Vagina (tissue), 2 donors: ENCODE results near the gene TGFB1I1.
"Not testable (repeated sequence)": the region's sequence is repeated elsewhere in the genome, so short reads cannot be mapped to it uniquely, and the experiment has no call there.

Experiments
- POLR2A ChIP-seq, 2 donors: fragments of 450-650 bp; IDR thresholded peaks; one replicate each; pipeline ENCODE4 v1.6.1; 2017; ENCODE audit warnings: antibody characterized with exemption in 2 of 2, mild to moderate bottlenecking in 2 of 2, moderate library complexity in 2 of 2
- TF ChIP-seq, protein P1 (sequence below), 3 experiments: fragments of 450-650 bp in 2 of 3; fragments of 200-600 bp in 1 of 3; sonication (generic) in 1 of 3; IDR thresholded peaks; one replicate each; pipeline ENCODE4 v1.5.1; 2017 to 2019; ENCODE audit warnings: antibody characterized with exemption in 3 of 3, mild to moderate bottlenecking in 2 of 3, moderate library complexity in 2 of 3

DNA sequence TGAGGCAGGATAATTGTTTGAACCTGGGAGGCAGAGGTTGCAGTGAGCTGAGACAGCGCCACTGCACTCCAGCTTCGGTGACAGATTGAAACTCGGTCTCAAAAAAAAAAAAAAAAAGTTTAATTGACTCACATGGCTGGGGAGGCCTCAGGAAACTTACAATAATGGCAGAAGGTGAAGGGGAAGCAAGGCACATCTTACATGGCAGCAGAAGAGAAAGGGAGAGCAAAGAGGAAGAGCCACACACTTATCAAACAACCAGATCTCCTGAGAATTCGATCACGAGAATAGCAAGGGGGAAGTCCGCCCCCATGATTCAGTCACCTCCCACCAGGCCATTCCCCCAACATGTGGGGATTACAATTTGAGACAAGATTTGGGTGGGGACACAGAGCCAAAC, 26.0 kb upstream of the TGFB1I1 start:
- TF ChIP-seq, protein P1, sequence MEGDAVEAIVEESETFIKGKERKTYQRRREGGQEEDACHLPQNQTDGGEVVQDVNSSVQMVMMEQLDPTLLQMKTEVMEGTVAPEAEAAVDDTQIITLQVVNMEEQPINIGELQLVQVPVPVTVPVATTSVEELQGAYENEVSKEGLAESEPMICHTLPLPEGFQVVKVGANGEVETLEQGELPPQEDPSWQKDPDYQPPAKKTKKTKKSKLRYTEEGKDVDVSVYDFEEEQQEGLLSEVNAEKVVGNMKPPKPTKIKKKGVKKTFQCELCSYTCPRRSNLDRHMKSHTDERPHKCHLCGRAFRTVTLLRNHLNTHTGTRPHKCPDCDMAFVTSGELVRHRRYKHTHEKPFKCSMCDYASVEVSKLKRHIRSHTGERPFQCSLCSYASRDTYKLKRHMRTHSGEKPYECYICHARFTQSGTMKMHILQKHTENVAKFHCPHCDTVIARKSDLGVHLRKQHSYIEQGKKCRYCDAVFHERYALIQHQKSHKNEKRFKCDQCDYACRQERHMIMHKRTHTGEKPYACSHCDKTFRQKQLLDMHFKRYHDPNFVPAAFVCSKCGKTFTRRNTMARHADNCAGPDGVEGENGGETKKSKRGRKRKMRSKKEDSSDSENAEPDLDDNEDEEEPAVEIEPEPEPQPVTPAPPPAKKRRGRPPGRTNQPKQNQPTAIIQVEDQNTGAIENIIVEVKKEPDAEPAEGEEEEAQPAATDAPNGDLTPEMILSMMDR (IDR thresholded peaks at IDR 0.05): not testable (repeated sequence)
- not testable (repeated sequence) for TF ChIP-seq POLR2A (IDR thresholded peaks at IDR 0.05)
